HCT116 (cell line): ENCODE measurements around the gene RGS9BP. TPM values are rescaled to one million over a fixed set of nuclear protein-coding genes. Genes with fewer than 3 reads are reported as not detected.

Experiments used
- ATAC-seq: fragments of 200-7000 bp; cut with Tn5 transposase; 2 replicates; pipeline ENCODE4 v1.9.1; 2020; ENCODE audit warnings: mild to moderate bottlenecking, moderate library complexity
- BruUV-seq: library from RNA; stranded (reverse); fragments of 400-500 nt; replicated peaks from 2 replicates; lab custom pipeline; 2021; lab: Mats Ljungman, UMichigan
- CTCF ChIA-PET: fragments of 300-600 bp; sonication (Branson Sonifier 250); formaldehyde crosslinking; loops from one replicate; lab custom pipeline; 2021; ENCODE audit warnings: antibody characterized with exemption; lab: Charles Lee
- POLR2A ChIA-PET: fragments of 300-600, 350-600 bp; sonication (Branson Sonifier 250); formaldehyde crosslinking; loops from one replicate; lab custom pipeline; 2021; ENCODE audit warnings: antibody characterized with exemption; lab: Charles Lee
- RAD21 ChIA-PET, 2 experiments: fragments of 300-600 bp; sonication (Branson Sonifier 250); formaldehyde crosslinking; loops; one replicate each; lab custom pipeline; 2023; ENCODE audit warnings: low total read pairs in 2 of 2; ENCODE audit not compliant: uncharacterized antibody in 2 of 2, unreplicated experiment in 2 of 2, low non-redundant PET in 1 of 2; lab: Charles Lee
- DNase-seq: peaks from one replicate; pipeline ENCODE4 v3.0.0-alpha.2; 2010; ENCODE audit warnings: low read depth, low spot score
- H2AFZ ChIP-seq: fragments of 200-600 bp; shearing (Covaris generic), sonication (generic); 2 replicates; pipeline ENCODE4 v1.6.1; 2017; ENCODE audit warnings: low read depth, mixed run types, mixed read lengths, antibody characterized with exemption, low read length; ENCODE audit not compliant: poor library complexity, severe bottlenecking
- H3K27ac ChIP-seq: 2 replicates; pipeline ENCODE4 v1.5.1; 2012; ENCODE audit warnings: low read depth, low read length
- H3K27me3 ChIP-seq: fragments of 200-600 bp; sonication (generic); 2 replicates; pipeline ENCODE4 v1.6.1; 2016; ENCODE audit warnings: mixed run types, low read length, mixed read lengths; ENCODE audit not compliant: insufficient read depth
- H3K36me3 ChIP-seq, 2 experiments: fragments of 200-500 bp in 1 of 2; fragments of 200-600 bp in 1 of 2; sonication (Bioruptor generic) in 1 of 2; sonication (generic) in 1 of 2; 2 replicates each; pipeline versions ENCODE4 v1.5.1 to v1.6.1; 2014 to 2016; ENCODE audit warnings: low read length in 2 of 2, inconsistent platforms in 1 of 2, mixed read lengths in 1 of 2, mixed run types in 1 of 2; ENCODE audit not compliant: insufficient read depth in 2 of 2, control insufficient read depth in 1 of 2
- H3K4me1 ChIP-seq, 2 experiments: fragments of 200-600 bp in 1 of 2; sonication (generic) in 1 of 2; 2 replicates each; pipeline versions ENCODE4 v1.5.1 to v1.6.1; 2012 to 2017; ENCODE audit warnings: low read length in 2 of 2, inconsistent platforms in 1 of 2, mild to moderate bottlenecking in 1 of 2, mixed read lengths in 1 of 2, mixed run types in 1 of 2, moderate library complexity in 1 of 2; ENCODE audit not compliant: insufficient read depth in 2 of 2, control insufficient read depth in 1 of 2
- H3K4me2 ChIP-seq: fragments of 200-600 bp; sonication (generic); 2 replicates; pipeline ENCODE4 v1.6.1; 2017; ENCODE audit warnings: mixed run types, low read length, mixed read lengths
- H3K4me3 ChIP-seq, 2 experiments: fragments of 200-600 bp in 1 of 2; sonication (generic) in 1 of 2; replicated peaks in 1 of 2; 2 replicates each; pipeline ENCODE4 v1.5.1; 2011 to 2016; ENCODE audit warnings: low read length in 2 of 2, control low read depth in 1 of 2, low read depth in 1 of 2, mild to moderate bottlenecking in 1 of 2, mixed read lengths in 1 of 2, mixed run types in 1 of 2
- H3K79me2 ChIP-seq: fragments of 200-600 bp; sonication (generic); 2 replicates; pipeline ENCODE4 v1.6.1; 2017; ENCODE audit warnings: mild to moderate bottlenecking, mixed run types, low read length, moderate library complexity, mixed read lengths; ENCODE audit not compliant: insufficient read depth
- H3K9ac ChIP-seq: fragments of 200-600 bp; sonication (generic); 2 replicates; pipeline ENCODE4 v1.6.1; 2016; ENCODE audit warnings: low read length, mixed read lengths
- H3K9me2 ChIP-seq: fragments of 200-600 bp; sonication (generic), shearing (Covaris generic); 2 replicates; pipeline ENCODE4 v1.6.1; 2017; ENCODE audit warnings: mixed run types, mild to moderate bottlenecking, moderate library complexity; ENCODE audit not compliant: insufficient read depth
- H3K9me3 ChIP-seq, 2 experiments: fragments of 200-500 bp in 1 of 2; fragments of 200-600 bp in 1 of 2; sonication (Bioruptor generic) in 1 of 2; sonication (generic) in 1 of 2; 2 replicates each; pipeline ENCODE4 v1.6.1; 2014 to 2017; ENCODE audit warnings: low read length in 2 of 2, mixed read lengths in 2 of 2, inconsistent platforms in 1 of 2, low read depth in 1 of 2, mild to moderate bottlenecking in 1 of 2, mixed run types in 1 of 2, moderate library complexity in 1 of 2; ENCODE audit not compliant: control insufficient read depth in 1 of 2, insufficient read depth in 1 of 2
- H4K20me1 ChIP-seq: fragments of 200-600 bp; sonication (generic), shearing (Covaris generic); 2 replicates; pipeline ENCODE4 v1.6.1; 2017; ENCODE audit warnings: mixed run types, mild to moderate bottlenecking, moderate library complexity; ENCODE audit not compliant: insufficient read depth
- CEBPB ChIP-seq: IDR thresholded peaks from 2 replicates; pipeline ENCODE4 v1.6.1; 2012; ENCODE audit warnings: low read depth
- EGR1 ChIP-seq: IDR thresholded peaks from 2 replicates; pipeline ENCODE4 v1.6.1; 2012; ENCODE audit warnings: low read depth
- EZH2 ChIP-seq: fragments of 200-600 bp; sonication (generic); IDR thresholded peaks from 2 replicates; pipeline ENCODE4 v1.6.1; 2017; ENCODE audit warnings: antibody characterized with exemption, mixed run types
- EZH2phosphoT487 ChIP-seq: fragments of 200-600 bp; IDR thresholded peaks from 2 replicates; pipeline ENCODE4 v1.6.1; 2018; ENCODE audit warnings: antibody characterized with exemption, borderline replicate concordance
- JUND ChIP-seq: IDR thresholded peaks from 2 replicates; pipeline ENCODE4 v1.6.1; 2012
- POLR2A ChIP-seq: IDR thresholded peaks from 2 replicates; pipeline ENCODE4 v1.7.0; 2011; ENCODE audit warnings: borderline replicate concordance; ENCODE audit not compliant: insufficient read depth, insufficient read length; ENCODE audit errors: extremely low read depth
- SP1 ChIP-seq: IDR thresholded peaks from 2 replicates; pipeline ENCODE4 v1.6.1; 2012; ENCODE audit warnings: low read depth
- SRF ChIP-seq: IDR thresholded peaks from 2 replicates; pipeline ENCODE4 v1.6.1; 2012; ENCODE audit warnings: low read depth
- YY1 ChIP-seq: IDR thresholded peaks from 2 replicates; pipeline ENCODE4 v1.6.1; 2011; ENCODE audit warnings: low read length, low read depth, moderate library complexity, mild to moderate bottlenecking; ENCODE audit not compliant: insufficient replicate concordance; ENCODE audit errors: extremely low read depth
- intact Hi-C: fragments of 100-400 bp; cut with micrococcal nuclease; formaldehyde crosslinking; loops from 2 replicates; pipeline ENCODE4 v1.10.0; 2022
- total RNA-seq: library from RNA; stranded (reverse); gene quantifications from one replicate; pipeline ENCODE4 v1.2.1, GENCODE V29; 2021; ENCODE audit not compliant: unreplicated experiment
- TF ChIP-seq, protein P1 (sequence below): IDR thresholded peaks from 2 replicates; pipeline ENCODE4 v1.6.1; 2011; ENCODE audit warnings: mild to moderate bottlenecking, low read length, moderate library complexity; ENCODE audit not compliant: insufficient replicate concordance; ENCODE audit errors: extremely low read depth
- TF ChIP-seq, protein P2 (sequence below): IDR thresholded peaks from 2 replicates; pipeline ENCODE4 v1.6.1; 2012
- TF ChIP-seq, protein P3 (sequence below), 3 experiments: fragments of 200-600 bp in 1 of 3; sonication (generic) in 1 of 3; IDR thresholded peaks in 2 of 3; conservative IDR thresholded peaks in 1 of 3; 2 replicates each; pipeline ENCODE4 v1.5.1; 2012 to 2017; ENCODE audit warnings: low read depth in 2 of 3, low read length in 2 of 3, antibody characterized with exemption in 1 of 3, borderline replicate concordance in 1 of 3, control low read depth in 1 of 3, mild to moderate bottlenecking in 1 of 3, mixed read lengths in 1 of 3, mixed run types in 1 of 3, moderate library complexity in 1 of 3; ENCODE audit not compliant: insufficient read depth in 1 of 3

Gene RGS9BP
- total RNA-seq, 1 experiment from 2014 or later: 0.54 TPM

- ChIA-PET POLR2A (no interaction called here), RAD21 (no interaction called here), CTCF (no interaction called here)
- no peak overlapping the region for H3K4me2 ChIP-seq
- H3K36me3 ChIP-seq: peaks cover 27 to 42% of the 10 kb centered on the region in 2 experiments; a peak in 3 of 4 replicates
- intact Hi-C loops: no loop called here
- BruUV-seq: no TSS peak
- H3K27me3 ChIP-seq: no peaks in the 10 kb centered on the region
- H3K27ac ChIP-seq: no peak overlapping the region
- TF ChIP-seq, protein P1, sequence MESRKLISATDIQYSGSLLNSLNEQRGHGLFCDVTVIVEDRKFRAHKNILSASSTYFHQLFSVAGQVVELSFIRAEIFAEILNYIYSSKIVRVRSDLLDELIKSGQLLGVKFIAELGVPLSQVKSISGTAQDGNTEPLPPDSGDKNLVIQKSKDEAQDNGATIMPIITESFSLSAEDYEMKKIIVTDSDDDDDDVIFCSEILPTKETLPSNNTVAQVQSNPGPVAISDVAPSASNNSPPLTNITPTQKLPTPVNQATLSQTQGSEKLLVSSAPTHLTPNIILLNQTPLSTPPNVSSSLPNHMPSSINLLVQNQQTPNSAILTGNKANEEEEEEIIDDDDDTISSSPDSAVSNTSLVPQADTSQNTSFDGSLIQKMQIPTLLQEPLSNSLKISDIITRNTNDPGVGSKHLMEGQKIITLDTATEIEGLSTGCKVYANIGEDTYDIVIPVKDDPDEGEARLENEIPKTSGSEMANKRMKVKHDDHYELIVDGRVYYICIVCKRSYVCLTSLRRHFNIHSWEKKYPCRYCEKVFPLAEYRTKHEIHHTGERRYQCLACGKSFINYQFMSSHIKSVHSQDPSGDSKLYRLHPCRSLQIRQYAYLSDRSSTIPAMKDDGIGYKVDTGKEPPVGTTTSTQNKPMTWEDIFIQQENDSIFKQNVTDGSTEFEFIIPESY: no peak
- TF ChIP-seq, protein P2, sequence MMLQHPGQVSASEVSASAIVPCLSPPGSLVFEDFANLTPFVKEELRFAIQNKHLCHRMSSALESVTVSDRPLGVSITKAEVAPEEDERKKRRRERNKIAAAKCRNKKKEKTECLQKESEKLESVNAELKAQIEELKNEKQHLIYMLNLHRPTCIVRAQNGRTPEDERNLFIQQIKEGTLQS: no peak
- TF ChIP-seq EZH2phosphoT487: no peak
- TF ChIP-seq EZH2: no peak
- TF ChIP-seq SRF: no peak
- TF ChIP-seq YY1: no peak
- TF ChIP-seq JUND: no peak
- TF ChIP-seq EGR1: no peak
- no peak for TF ChIP-seq SP1
- TF ChIP-seq, protein P3, sequence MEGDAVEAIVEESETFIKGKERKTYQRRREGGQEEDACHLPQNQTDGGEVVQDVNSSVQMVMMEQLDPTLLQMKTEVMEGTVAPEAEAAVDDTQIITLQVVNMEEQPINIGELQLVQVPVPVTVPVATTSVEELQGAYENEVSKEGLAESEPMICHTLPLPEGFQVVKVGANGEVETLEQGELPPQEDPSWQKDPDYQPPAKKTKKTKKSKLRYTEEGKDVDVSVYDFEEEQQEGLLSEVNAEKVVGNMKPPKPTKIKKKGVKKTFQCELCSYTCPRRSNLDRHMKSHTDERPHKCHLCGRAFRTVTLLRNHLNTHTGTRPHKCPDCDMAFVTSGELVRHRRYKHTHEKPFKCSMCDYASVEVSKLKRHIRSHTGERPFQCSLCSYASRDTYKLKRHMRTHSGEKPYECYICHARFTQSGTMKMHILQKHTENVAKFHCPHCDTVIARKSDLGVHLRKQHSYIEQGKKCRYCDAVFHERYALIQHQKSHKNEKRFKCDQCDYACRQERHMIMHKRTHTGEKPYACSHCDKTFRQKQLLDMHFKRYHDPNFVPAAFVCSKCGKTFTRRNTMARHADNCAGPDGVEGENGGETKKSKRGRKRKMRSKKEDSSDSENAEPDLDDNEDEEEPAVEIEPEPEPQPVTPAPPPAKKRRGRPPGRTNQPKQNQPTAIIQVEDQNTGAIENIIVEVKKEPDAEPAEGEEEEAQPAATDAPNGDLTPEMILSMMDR (IDR thresholded peaks at IDR 0.05 in 2 of 3, conservative IDR thresholded peaks at IDR 0.05 in 1 of 3; ENCODE audit: borderline replicate concordance in 1 of 3, insufficient read depth in 1 of 3, low read depth in 2 of 3, low read length in 2 of 3): no peak
- no peak for TF ChIP-seq CEBPB
- no peak for TF ChIP-seq POLR2A
- no peaks in the 10 kb centered on the region for H3K79me2 ChIP-seq
- no peak overlapping the region for H3K4me3 ChIP-seq
- H3K9ac ChIP-seq: no peak overlapping the region
- no peaks in the 10 kb centered on the region for H4K20me1 ChIP-seq
- DNase-seq (no peak), ATAC-seq (no peak)
- H2AFZ ChIP-seq: no peak overlapping the region
- H3K9me2 ChIP-seq: no peaks in the 10 kb centered on the region
- H3K4me1 ChIP-seq: no peaks in the 10 kb centered on the region
- H3K9me3 ChIP-seq: no peaks in the 10 kb centered on the region
These were observed 32.9 kb upstream of the RGS9BP start for GRCh38 chr19:32642771-32643170.
